DMS79 (cell line): ENCODE results near the gene LAMP1.
"Not testable (repeated sequence)": the region's sequence is repeated elsewhere in the genome, so short reads cannot be mapped to it uniquely, and the experiment has no call there.

Experiments
- DNase-seq: peaks from one replicate; lab custom pipeline; 2025; lab: John Stamatoyannopoulos, UW

LAMP1 gene

DNA sequence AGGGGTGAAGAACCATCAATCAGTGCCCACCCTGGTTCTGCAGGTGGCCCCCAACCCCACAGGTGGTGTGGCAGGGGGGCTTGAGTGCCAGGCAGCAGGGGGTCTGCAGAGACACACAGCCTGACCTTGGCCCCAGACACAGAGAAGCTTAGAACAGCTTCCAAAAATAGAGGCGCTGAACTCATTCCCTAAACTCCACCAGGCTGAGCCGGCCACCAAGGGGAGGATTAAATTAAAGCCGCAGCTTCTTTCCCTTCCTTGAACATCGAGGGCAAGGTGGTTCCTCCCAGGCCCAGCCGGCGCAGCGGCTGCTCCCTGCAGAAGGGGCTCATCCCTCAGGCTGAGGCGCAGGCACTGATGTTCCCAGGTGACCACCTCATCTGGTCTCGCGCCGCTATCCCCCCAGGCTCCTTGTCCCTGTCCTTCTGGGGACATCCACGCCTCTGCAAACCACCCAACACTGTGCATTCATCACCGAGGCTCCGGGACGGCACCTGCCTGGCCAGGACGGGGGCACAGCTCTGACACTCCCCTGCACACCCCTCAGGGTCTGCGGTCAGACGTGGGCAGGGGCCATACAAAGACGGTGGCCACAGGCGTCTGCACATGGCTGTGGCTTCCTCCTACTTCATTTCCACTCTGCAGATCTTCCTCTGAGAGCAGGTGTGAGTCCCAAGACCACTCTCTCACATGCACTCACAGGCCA is 30.9 kb downstream of the LAMP1 start:
- DNase-seq, result no peak

DNA sequence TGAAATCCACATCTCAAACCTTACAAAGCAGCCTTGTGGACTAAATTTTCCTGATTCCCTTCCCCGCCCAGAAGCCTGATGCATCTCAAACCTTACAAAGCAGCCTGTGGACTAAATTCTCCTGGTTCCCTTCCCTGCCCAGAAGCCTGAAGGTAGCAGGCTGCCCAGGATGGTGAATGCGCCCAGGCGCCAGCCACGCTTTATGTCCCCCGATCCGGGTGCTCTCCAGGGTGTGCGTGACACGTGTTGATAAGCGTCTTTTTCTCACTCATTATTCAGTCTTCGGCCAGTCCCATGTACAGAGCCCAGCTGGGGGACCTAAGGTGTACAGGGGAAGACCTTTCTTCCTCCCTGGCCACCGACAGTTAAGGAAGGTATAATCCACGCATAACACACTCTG is 31.8 kb downstream of the LAMP1 start:
- DNase-seq, result no peak

DNA sequence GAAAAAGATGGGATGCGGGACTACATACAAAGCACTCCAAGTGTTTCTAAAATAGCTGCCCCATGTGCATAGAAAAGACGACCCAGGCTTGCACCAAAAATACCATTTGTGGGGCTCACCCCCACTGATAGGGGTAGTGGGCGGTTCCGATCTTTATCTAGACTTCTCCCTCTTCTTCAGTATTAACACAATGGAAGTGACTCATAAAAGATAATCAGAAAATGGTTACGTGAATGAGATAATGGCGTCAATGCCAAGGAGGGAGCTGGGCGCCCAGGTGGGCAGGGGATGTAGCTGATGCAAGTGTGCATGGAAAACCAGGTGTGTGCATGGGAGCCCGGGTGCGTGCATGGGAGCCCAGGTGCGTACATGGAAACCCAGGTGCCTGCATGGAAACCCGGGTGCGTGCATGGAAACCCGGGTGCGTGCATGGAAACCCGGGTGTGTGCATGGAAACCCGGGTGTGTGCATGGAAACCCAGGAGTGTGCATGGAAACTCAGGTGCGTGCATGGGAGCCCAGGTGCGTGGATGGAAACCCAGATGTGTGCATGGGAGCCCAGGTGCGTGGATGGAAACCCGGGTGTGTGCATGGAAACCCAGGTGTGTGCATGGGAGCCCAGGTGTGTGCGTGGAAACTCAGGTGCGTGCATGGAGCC is 32.7 kb downstream of the LAMP1 start:
- DNase-seq, result no peak

DNA sequence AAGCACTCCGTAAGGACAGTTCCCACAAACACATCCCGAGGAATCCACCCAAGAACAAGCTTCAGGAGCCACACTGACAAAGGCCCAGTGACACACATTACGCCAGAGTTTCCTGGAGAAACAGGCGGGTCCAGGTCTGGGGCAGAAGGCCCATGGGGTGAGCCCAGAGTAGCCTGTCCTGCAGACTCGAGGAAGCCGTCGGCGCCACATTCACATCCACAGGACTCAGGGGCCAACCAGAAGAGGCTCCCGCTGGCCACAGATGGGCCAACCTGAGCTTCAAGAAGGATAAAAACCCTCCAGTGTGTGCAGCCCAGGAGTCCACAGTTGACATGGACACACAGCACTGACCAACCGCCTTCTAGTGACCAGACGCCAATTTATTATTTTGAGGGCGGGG is 35.6 kb downstream of the LAMP1 start:
- no peak for DNase-seq

DNA sequence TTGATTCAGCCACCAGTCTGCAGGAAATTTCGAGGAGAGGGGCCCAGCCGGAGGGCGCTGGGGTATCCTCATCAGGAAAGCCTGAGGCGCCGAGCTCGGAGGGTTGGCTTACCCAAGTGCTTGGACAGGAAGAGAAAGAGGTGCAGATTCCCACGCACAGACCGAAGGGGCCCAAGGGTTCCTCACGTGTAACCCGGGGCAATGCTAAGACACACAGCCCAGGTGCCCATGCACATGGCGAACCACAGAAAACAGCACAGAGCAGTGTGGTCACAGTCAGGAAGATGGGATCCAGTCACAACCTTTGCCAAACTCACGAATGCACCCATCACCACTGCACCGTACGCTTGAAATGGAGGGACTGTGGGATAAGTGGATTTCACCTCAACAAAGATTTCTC is 36.0 kb downstream of the LAMP1 start:
- DNase-seq, result no peak

DNA sequence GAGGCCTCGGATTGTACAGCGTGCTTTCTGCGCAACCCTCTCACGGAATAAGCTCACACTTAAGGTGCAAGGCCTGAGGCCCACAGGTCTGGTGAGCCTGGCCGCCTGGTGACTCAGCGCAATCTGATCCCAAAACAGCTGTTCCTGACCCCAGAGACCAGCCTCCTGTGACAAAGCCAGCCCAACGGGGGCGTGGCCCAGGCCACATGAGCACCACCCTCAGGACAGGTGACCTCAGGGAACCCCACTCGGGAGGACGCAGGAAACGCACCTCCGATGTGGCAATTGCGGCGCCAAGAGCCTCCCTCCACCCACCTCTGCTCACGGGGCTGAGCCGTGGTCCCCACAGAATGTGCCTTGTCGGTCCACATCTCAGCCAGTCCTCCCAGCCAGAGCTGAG is 40.5 kb downstream of the LAMP1 start:
- DNase-seq, result no peak

DNA sequence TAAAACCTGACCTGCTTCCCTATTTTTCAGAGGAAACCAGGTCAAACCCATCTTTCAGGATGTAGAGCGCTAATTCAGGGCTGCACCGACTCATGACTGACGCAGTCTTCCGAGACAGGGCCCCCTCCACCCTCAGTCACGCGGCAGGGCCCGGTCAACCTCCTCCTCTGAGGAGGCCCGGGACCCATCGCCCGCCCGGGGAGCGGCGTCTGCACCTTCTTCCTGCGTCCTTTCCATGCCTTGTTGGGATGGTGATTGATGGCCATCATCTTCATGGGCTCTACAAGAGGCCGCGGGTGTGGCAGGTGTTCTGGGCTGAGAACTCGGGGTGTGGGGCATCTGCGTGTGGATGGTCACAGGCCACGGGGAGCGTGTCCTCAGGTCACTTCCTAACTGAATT is 40.9 kb downstream of the LAMP1 start:
- DNase-seq, result no peak

DNA sequence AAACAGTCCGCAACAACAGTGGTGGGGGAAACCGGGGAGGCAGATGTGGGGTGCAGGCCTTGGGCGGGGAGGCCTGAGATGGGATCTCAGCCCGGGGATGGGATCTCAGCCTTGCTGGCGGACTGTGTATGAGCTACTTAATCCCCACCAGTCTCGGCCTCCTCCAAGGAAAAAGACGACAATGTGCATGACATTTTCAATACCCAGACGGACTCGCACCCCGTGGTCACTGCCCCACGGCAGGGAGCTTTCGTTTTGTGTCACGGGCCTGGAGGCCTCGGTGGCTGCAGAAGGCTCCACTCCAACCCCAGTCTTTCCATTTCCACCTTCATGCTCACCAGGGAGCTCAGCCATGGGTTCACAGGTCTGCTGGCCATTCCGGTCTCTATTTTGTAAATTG is 41.4 kb downstream of the LAMP1 start:
- no peak for DNase-seq

DNA sequence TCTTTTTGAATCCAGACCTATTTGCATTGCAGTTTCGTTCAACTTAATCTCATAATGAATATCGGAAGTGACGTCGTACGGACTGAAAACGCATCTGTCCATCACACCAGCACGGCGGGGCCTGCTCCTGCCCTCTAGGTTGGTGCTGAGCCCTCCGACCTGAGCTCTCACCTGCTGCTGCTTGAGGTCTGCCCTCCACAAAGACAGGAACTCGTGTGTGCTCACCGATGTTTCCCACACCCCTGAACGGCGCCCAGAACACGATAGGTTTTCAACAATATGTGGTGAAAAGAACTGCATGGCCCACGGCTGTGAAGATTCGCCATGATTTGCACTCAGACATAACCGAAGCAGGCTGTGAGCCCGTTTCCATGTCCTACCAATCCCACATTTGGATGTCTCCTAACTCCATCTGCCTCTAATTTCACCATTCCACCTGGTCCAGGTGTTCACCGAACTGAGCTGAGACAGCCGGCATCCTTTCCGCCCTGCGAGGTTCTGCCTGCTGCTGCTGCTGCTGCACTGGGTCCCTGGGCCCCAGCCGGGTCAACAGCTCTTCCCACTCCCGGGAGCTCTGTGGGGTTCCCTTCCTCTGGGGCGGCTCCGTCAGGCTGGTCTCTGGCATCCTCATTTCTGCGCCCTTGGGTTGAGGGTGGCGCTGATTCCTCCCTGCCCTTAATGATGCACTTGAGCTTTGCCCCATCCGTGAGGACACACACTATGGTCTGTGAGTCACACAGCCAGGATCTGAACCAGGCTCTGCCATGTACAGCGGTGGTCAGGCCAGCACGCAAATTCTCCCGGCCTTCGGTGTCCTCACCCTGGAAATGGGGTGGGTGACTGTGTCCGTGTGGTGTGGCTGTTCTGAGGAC is 46.0 kb downstream of the LAMP1 start:
- DNase-seq, result no peak

DNA sequence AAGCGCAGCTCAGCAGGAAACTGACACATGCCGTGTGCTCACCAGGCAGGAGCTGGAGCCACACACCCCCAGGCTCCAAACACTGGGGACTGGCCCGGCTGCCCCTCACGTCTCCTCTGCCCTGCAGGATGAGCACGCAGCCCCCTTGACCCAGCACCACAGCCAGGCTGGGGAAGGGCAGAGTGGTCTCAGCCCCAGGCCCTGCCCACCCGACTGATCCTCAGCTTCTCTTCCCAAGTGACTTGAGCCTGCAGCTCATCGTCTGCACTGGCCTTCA is 46.6 kb downstream of the LAMP1 start:
- DNase-seq, result no peak

DNA sequence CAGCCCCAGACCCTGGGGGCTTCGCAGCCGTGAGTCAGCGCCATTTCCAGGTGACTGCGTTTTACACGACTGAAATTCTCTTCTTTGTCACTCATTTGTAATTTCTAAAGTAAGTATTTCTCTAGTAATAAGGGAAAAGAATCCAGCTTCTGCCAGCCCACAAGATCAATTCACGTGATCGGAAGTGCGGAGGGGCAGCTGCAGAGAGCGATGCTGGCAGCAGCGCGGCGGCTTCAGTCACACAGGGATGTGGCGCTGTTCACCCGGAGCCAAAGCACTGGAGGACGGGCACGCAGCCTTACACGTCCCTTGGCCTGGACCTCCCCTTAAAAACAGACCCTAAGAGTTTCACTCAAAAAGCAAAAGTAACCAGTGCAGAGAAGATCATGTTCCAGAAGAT is 48.4 kb downstream of the LAMP1 start:
- no peak for DNase-seq

DNA sequence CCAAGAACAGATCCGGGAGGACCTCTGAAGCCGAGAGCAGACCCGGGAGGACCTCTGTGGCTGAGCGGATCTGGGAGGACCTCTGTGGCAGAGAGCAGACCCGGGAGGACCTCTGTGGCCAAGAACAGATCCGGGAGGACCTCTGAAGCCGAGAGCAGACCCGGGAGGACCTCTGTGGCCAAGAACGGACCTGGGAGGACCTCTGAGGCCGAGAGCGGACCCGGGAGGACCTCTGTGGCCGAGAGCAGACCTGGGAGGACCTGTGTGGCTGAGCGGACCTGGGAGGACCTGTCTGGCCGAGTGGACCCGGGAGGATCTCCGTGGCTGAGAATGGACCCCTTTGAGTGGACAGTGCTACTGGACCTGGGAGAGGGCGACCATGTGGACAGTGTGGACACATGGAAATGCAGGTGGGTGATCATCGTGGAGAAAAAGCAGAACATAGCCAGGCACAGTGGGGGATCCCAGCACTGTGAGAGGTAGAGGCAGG is 50.7 kb downstream of the LAMP1 start:
- not testable (repeated sequence) for DNase-seq

DNA sequence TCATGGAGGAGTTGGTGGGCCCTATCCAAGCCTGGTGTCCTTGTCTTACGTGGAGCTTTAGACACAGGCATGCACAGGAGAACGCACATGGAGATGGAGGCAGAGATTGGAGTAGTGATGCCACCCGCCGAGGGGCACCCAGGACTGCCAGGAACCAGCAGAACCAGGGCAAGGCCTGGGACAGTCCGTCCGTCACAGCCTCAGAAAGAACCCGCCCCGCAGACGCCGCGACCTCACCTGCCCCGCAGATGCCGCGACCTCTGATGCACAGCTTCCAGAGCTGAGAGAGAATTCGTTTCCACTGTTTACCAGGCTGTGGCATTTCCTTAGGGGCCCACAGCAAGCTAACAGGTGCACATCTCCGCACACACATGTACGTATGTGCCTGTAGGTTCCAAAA is 51.6 kb downstream of the LAMP1 start:
- no peak for DNase-seq

DNA sequence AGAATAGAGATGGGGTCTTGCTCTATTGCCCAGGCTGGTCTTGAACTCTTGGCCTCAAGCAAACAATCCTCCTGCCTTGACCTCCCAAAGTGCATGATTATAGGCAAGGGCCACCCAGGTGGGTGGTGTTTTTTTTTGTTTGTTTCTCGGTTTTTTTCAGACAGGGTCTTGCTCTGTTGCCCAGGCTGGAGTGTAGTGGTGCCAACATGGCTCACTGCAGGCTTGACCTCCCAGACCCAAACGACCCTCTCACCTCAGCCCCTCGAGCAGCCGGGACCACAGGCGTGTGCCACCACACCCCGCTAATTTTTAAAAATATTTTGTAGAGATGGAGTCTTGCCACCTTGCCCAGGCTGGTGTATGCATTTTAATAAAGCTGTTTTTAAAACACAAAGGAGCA is 52.0 kb downstream of the LAMP1 start:
- no peak for DNase-seq

DNA sequence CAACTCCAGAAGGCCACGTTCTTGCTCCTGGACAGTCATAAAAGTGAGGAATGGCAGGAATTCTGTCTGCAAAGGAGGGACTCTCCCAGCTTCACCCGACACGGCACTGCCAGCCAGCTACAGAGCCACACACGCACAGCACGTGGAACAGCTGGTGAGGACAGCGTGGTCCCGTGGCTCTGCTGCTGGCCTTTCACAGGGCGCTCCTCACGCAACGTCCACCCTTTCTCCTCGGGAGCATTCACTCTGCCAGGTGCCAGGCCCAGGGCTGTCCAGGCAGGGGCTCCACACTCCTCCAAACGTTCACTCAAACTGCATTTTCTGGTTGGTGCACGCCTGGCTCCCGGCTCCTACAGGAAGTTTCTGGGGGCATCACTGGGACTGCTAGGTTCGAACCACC is 52.5 kb downstream of the LAMP1 start:
- no peak for DNase-seq

DNA sequence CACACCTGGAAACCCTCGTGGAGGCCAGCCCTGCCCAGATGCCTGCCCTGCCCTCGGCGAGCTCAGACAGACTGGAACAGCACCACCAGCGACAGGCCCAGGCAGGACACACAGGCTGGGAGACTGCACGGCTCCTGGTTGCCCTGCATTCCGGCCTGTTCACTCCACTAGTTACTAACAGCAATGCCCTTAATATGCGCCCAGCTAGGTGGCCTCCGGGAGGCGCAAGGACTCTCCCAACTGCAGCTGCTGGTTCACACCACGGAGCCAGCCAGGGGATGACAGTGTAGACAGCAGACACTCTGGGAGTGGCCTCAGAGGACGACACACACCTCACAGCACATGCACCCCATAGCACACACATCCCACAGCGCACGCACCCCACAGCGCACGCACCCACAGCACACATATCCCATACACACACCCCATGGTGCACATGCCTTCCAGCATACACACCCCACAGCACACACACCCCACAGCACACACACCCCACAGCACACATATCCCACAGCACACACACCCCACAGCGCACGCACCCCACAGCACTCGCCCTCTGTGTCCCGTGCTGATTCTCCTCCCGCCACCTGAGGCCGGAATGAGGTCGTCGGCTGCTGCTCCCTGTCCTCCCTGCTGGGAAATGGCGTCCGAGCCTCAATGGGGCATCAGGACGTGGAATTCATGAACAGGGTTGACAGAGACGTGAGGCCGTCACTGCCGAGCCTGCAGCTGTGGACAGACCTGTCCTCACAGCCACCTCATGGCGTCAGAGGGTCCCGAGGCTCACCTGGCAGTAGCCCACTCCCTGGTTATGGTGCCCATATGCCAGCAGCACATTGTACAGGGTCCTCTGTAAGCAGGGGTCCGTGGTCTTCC is 53.3 kb downstream of the LAMP1 start:
- no peak for DNase-seq

DNA sequence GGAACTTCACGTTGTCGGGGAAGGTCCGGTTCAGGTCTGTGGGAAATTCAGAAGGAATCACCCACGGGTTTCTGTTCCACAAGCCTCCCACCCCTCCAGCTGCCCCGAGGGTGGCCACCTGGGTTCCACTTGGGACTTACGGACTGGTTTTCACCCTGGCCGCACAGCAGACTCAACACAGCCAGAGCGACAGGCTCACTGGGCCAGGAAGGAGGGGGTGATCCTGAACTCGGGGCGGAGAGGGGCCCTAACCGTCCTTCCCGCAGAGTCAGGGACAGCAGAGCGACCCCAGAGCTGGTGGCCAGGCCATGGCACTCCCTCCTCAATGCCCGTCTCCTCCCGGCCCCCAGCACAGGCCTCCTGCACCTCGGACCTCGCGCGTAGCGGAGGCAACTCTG is 53.9 kb downstream of the LAMP1 start:
- DNase-seq, result no peak

DNA sequence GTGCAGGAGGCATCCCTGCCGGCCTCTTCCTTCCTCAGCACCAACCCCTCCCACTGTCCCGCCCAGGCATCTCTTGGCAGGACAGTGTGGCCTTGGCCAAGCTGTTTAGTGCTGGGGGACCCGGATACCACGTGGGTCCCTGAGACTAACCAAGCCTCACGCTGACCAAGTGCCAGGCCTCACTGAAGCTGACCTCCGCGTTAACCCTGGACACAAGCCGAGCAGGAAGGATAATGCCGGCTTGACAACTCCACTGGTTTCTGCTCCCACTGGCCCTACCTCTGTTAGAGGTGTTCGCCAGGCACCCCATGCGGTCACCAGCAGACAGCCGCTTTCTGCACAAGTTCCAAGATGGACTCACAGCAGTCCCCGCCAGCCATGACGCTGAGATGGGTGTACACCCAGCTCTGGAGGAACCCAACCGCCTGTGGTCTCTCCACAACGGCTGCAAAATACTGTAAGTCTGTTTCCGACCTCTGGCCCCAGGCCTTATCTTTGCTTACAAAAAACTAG is 54.5 kb downstream of the LAMP1 start:
- no peak for DNase-seq

DNA sequence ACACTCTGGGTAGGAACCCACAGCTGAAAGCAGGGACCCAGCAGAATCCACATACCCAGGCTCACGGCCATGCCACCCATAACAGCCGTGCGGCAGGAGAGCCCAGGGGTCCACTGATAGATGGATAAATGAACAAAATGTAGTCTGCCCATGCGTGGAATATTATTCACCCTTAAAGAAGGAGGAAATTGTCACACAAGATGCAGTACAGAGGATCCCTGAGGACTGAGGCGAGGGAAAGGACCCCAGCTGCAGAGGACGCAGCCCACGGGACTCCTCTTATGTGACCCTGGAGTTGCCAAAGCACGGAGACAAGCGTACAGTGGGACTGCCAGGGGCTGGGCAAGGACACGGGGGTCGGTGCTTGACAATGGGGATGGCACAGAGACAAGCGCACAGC is 56.2 kb downstream of the LAMP1 start:
- no peak for DNase-seq

DNA sequence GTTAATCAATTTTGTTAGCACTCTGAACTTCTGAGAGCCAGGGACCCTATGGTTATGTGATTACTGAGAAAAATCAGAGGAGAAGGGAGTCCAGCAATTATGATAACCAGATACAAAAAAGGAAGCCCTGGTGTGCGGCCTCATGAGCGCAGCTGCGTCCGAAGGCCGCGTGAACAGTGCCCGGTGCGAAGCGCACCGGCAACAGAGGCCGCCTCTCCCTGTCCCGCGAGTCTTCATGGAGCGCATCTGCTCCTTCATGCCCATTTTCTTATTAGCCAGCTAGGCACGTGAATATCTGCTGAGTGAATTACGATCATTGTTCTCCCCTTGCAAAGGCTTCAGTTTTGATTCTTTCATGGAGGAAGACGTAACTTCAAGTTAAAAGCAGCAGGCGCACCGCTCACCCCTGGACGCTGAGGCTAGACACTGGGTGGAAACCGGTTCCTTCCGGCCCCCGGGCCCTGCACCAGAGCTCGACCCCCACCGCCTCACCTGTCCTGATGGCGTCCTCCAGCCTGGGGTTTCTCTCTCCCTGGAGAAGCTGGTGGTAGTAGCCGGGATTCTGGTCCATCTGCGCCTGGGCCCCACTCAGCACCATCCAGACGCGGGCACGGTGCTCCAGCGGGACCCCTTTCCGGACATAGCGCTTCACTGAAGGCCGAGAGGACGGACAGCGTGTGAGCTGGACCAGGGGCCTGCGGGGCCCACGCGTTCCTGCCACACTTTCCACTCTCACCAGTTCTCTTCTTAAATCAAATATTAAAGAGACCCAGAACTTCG is 58.0 kb downstream of the LAMP1 start:
- no peak for DNase-seq

DNA sequence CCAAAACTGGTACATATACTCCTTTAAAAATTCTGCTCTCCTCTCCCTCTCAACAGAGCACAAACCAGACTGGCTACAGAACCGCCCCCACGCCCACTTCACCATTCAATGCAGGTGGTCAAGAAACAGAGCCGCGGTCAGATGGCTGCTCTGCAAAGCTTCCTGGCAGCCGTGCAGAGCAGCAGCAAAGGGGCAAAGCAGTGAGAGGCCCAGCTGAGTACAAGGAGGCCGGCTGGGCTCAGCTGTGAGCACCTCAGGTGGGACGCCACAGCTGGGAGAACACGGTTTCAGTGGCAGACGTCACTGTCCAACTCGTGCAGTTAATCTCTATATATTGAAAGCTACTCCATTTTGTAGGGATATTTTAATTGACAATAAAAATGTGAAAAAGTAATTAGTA is 58.6 kb downstream of the LAMP1 start:
- DNase-seq, result no peak
